OCI-LY3 (cell line): Measurements from ENCODE around the gene APAF1.

Experiments used
- EZH2phosphoT487 ChIP-seq: fragments of 200-600 bp; shearing (Covaris generic); IDR thresholded peaks from 2 replicates; pipeline ENCODE4 v1.6.1; 2018; ENCODE audit warnings: antibody characterized with exemption, mixed run types, low read depth
- TF ChIP-seq, protein P1 (sequence below): fragments of 200-600, 300-600 bp; sonication (generic); IDR thresholded peaks from 2 replicates; pipeline ENCODE4 v1.5.1; 2014; ENCODE audit warnings: antibody characterized with exemption, low read length, low read depth

DNA sequence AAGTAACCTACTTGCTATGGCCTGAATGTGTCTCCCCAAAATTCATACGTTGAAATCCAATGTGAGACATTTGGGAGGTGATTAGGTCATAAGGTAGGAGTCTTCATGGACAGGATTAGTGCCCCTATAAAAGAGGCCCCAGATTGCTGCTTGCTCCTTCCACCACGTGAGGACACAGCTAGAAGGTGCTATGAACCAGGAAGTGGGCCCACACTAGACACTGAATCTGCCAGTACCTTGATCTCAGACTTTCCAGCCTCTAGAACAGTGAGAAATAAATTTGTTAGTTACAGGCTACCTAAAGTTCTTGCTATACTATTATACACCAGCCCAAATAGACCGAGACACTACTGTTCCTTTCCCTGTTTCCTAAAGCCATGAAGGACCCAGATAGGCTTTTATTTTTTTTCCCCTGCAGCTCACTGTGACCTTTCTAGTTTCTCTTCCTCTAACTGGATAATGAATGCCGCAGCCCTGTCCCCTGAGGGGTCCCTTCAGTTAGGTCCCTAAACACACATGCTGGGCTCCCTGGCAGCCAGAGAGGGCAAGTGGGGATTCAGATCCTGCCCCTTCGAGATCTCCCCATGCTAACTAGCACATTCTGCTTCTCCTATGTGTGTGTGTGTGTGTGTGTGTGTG, 32.3 kb upstream of the APAF1 start:
- TF ChIP-seq, protein P1, sequence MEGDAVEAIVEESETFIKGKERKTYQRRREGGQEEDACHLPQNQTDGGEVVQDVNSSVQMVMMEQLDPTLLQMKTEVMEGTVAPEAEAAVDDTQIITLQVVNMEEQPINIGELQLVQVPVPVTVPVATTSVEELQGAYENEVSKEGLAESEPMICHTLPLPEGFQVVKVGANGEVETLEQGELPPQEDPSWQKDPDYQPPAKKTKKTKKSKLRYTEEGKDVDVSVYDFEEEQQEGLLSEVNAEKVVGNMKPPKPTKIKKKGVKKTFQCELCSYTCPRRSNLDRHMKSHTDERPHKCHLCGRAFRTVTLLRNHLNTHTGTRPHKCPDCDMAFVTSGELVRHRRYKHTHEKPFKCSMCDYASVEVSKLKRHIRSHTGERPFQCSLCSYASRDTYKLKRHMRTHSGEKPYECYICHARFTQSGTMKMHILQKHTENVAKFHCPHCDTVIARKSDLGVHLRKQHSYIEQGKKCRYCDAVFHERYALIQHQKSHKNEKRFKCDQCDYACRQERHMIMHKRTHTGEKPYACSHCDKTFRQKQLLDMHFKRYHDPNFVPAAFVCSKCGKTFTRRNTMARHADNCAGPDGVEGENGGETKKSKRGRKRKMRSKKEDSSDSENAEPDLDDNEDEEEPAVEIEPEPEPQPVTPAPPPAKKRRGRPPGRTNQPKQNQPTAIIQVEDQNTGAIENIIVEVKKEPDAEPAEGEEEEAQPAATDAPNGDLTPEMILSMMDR, result peak; percentile 23
- no peak for TF ChIP-seq EZH2phosphoT487
